Stimulated activated CD8-positive, alpha-beta memory T cell treated with anti-CD3 and anti-CD28 coated beads, Interleukin-7, amount 100 ng/mL, for 48 hours (primary cell): Measurements from ENCODE around the gene PALM3.
A peak's percentile ranks its signal among the peaks of the same experiment; 100 is the strongest.

Source experiments
- DNase-seq, 2 donors: peaks; one replicate each; pipeline ENCODE4 v3.0.0-alpha.2; 2020; ENCODE audit warnings: low read depth in 1 of 2; ENCODE audit errors: extremely low read depth in 1 of 2

The PALM3 gene

GRCh38 chr19:14089662-14090508 is 28.0 kb upstream of the PALM3 start:
- DNase-seq: peak; percentile 25 to 30

- DNase-seq: no peak
Measured at GRCh38 chr19:14089412-14089661, 27.5 kb upstream of the PALM3 start.

DNA sequence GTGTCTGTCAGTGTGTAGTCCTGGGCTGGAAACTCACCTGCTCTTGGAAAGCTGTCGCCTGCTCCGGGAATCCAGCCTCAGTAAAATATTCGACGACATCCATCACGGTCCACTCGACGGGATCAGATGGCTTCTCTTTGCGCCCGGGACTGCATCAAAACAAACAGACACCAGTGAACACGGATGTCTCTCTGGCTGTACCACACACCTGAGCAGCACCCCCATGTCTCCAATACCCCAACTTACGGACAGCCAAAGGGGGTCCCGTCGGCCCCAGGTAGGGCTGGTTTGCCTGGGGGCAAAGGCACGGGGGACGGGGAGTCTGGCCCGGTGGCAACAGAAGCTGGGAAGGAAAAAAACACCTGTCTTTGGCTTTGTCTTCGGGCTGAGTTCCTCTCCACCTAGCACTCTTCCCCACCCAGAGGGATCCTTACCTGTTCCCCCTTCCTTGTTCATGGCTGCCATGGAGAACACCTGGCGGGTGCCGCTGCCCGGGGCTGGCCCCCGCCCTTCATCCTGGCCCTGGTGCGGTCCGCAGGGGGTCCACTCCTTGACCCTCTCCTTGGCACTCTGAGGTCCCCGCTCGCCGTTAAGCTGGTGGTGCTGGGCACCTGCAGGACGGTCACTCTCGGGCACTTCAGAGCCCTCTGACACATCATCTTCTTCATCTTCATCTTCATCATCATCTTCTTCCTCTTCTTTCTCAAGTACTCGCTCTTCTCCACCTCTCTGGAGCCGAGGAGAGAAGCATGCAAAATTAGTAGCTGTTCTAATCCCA is 26.9 kb upstream of the PALM3 start:
- DNase-seq: no peak

GRCh38 chr19:14086098-14086497 is 24.2 kb upstream of the PALM3 start:
- DNase-seq: no peak

- no peak for DNase-seq
Measured at GRCh38 chr19:14085309-14085995, 23.6 kb upstream of the PALM3 start, which contains the start of gene C19orf67. TSS of gene C19orf67 (minus strand) at chr19:14085783. CDS start at chr19:14085627, 156 bp downstream.

GRCh38 chr19:14082675-14082960 is 20.7 kb upstream of the PALM3 start:
- DNase-seq: no peak

- no peak for DNase-seq
Measured at GRCh38 chr19:14081797-14082674, 20.2 kb upstream of the PALM3 start.

DNA sequence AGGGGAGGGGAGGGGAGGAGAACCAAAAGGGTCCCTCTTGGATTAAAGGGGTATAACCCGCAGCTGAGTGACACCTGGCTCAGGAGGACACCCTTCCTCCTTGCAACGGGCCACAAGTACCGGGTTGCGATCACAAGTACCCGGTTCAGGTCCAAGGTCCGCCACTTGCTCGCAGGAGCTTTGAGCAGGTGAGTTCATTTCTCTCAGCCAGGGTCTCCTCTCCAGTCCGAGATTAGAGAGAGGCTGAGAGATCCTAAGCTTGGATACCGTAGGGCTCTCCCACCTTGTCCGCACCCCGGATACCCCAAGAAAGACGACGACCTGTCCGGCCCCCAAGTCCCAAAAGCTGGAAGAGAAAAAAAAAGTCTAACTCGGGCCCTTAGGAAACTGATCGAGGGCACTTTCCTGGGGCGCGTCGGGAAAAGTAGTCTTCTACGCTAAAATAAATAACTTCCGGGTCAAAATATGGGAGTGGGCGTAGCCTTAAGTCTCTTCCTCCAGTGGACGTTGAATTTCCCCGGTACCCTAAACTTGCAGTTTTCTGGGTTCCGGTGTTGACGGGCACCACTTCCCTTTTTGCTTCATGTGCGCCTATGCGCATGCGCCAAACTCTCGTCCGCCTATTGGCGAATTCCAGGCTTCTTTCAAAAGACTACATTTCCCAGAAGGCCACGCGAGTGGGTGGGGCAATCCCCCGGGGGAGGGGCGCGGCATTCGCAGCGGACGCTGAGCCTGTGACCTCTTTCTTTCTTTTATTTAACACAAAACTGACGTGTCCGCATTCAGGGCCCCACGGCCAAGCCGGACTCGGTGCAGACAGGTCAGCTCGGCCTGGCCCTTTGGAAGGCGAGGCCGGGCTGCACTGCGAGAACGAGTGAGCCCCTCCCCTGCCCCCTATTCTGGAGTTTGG is 19.3 kb upstream of the PALM3 start:
- DNase-seq: peak; percentile 93 to 98

DNA sequence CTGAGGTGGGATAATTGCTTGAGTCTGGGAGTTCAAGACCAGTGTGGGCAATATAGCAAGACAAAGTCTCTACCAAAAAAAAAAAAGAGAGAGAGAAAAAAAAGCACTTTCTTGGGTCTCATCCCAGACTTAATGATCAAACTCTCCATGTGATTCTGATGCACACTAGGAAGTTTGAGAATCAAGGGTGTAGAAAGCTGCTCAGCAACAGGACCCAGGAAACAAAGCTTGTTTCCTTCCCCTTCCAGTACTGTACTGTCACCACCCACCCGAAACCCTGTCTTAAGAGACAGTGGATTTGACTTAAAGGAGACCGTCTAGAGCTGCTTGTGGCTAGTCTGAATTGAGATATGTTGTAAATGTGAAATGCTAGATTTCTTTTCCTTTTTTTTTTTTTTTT is 16.5 kb upstream of the PALM3 start:
- no peak for DNase-seq

- peak in 1 of 2 donors; percentile 20 for DNase-seq
Measured at GRCh38 chr19:14073925-14074838, 12.3 kb upstream of the PALM3 start.

DNA sequence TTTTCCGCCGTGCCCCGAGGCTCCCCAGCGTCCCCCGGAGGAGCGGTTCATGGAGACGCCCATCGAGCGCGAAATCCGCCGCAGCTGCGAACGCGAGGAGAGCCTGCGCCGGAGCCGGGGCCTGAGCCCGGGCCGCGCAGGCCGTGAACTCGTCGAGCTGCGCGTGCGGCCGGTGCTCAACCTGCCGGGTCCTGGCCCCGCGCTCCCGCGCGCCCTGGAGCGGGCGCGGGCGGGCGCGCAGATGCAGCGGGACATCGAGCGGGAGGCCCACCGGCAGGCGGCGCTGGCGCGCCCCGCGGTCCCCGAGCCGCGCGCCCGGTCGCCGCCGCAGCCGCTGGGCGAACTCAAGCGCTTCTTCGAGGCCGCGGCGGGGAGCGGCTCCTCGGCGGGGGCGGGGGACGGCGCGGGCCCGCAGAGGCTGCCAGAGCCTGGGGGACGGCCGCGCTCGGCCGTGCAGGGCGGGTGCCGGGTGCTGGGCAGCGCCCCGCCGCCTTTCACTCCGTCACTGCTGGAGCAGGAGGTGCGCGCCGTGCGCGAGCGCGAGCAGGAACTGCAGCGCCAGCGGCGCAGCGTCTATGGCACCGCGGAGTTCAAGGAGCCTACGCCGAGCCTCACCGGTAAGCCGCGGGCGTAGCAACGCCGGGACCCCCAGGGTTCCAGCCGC is 11.5 kb upstream of the PALM3 start:
- peak; percentile 49 to 53 for DNase-seq

GRCh38 chr19:14072535-14073260 is 10.8 kb upstream of the PALM3 start, which contains the start of gene MISP3:
TSS of gene MISP3 (plus strand) at chr19:14072786. CDS start at chr19:14073310, 524 bp downstream.
- peak in 1 of 2 donors; percentile 30 for DNase-seq

DNA sequence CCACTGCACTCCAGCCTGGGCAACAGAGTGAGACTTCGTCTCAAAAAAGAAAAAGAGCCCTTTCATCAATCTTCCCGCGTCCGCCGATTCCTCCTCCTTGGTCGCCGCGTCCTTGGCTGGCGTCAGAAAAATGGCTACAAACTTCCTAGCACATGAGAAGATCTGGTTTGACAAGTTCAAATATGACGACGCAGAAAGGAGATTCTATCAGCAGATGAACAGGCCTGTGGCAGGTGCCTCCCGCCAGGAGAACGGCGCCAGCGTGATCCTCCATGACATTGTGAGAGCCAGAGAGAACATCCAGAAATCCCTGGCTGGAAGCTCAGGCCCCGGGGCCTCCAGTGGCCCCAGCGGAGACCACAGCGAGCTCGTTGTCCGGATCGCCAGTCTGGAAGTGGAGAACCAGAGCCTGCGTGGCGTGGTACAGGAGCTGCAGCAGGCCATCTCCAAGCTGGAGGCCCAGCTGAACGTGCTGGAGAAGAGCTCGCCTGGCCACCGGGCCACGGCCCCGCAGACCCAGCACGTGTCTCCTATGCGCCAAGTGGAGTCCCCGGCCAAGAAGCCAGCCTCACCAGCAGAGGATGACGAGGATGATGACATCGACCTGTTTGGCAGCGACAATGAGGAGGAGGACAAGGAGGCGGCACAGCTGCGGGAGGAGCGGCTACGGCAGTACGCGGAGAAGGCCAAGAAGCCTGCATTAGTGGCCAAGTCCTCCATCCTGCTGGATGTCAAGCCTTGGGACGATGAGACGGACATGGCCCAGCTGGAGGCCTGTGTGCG is 8.6 kb upstream of the PALM3 start:
- no peak for DNase-seq

DNA sequence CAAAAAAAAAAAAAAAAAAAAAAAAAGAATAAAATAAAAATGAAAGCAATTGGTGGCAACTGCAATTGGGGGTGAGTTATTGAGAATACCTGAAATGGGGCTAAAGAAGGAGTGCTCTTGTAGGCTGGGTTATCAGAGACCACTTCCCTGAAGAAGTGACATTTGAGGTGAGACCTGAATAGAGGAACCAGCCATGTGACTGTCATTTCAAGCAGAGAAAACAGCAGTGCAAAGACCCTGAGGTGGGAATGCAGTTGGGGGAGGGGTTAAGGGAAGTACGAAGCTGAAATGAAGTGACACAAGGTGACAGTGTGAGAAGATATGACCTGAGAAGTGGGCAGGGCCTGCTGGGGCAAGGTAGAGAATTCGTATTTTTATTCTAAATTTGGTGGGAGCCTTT is 4.3 kb upstream of the PALM3 start:
- no peak for DNase-seq

- no peak for DNase-seq
Measured at GRCh38 chr19:14063105-14063504, 1.2 kb upstream of the PALM3 start.

- DNase-seq: no peak
Measured at GRCh38 chr19:14062558-14062855, 631 bp upstream of the PALM3 start.
